Panc1 (cell line): ENCODE measurements around the gene ZNF503. TPM values are rescaled to one million over a fixed set of nuclear protein-coding genes. Genes with fewer than 3 reads are reported as not detected.

Experiments used
- ATAC-seq: fragments of 200-7000 bp; cut with Tn5 transposase; 2 replicates; pipeline ENCODE4 v1.9.1; 2020; ENCODE audit warnings: mild to moderate bottlenecking, moderate library complexity
- BruUV-seq: library from RNA; stranded (reverse); fragments of 400-500 nt; replicated peaks from 2 replicates; lab custom pipeline; 2021; lab: Mats Ljungman, UMichigan
- CTCF ChIA-PET: fragments of 300-600 bp; sonication (Branson Sonifier 250); formaldehyde crosslinking; loops from one replicate; lab custom pipeline; 2022; ENCODE audit warnings: antibody characterized with exemption; lab: Charles Lee
- POLR2A ChIA-PET: fragments of 300-600 bp; sonication (Branson Sonifier 250); formaldehyde crosslinking; loops from one replicate; lab custom pipeline; 2022; ENCODE audit warnings: antibody characterized with exemption; lab: Charles Lee
- DNase-seq: peaks from one replicate; pipeline ENCODE4 v3.0.0-alpha.2; 2010; ENCODE audit warnings: low read depth, low spot score
- H3K27ac ChIP-seq: 2 replicates; pipeline ENCODE4 v1.5.1; 2011; ENCODE audit warnings: mild to moderate bottlenecking, low read length, inconsistent platforms
- H3K27me3 ChIP-seq: fragments of 200-500 bp; sonication (Bioruptor generic); 2 replicates; pipeline ENCODE4 v1.6.0; 2014; ENCODE audit warnings: low read length, inconsistent platforms; ENCODE audit not compliant: control insufficient read depth, insufficient read depth
- H3K36me3 ChIP-seq: fragments of 200-500 bp; sonication (Bioruptor generic); 2 replicates; pipeline ENCODE4 v1.5.1; 2014; ENCODE audit warnings: inconsistent platforms, mild to moderate bottlenecking, low read length, moderate library complexity; ENCODE audit not compliant: control insufficient read depth, insufficient read depth
- H3K4me1 ChIP-seq: 2 replicates; pipeline ENCODE4 v1.5.1; 2011; ENCODE audit warnings: inconsistent platforms, mild to moderate bottlenecking, low read length, moderate library complexity; ENCODE audit not compliant: control insufficient read depth, insufficient read depth
- H3K4me3 ChIP-seq, 2 experiments: 2 replicates each; pipeline ENCODE4 v1.5.1; 2011 to 2012; ENCODE audit warnings: low read depth in 2 of 2, low read length in 2 of 2, mild to moderate bottlenecking in 2 of 2, inconsistent platforms in 1 of 2, moderate library complexity in 1 of 2
- H3K9me3 ChIP-seq: fragments of 200-500 bp; sonication (Bioruptor generic); 2 replicates; pipeline ENCODE4 v1.5.1; 2014; ENCODE audit warnings: low read depth, mild to moderate bottlenecking, inconsistent platforms, low read length, moderate library complexity; ENCODE audit not compliant: control insufficient read depth, insufficient read depth
- CTCF ChIP-seq: fragments of 450-650 bp; IDR thresholded peaks from 2 replicates; pipeline ENCODE4 v1.5.1; 2017; ENCODE audit warnings: mild to moderate bottlenecking
- POLR2AphosphoS5 ChIP-seq: IDR thresholded peaks from 2 replicates; pipeline ENCODE4 v1.6.1; 2012; ENCODE audit warnings: mild to moderate bottlenecking, low read depth, low read length, moderate library complexity
- REST ChIP-seq, 2 experiments: IDR thresholded peaks; 2 replicates each; pipeline ENCODE4 v1.6.1; 2011 to 2012; ENCODE audit warnings: low read depth in 2 of 2, control low read depth in 1 of 2, low read length in 1 of 2, mild to moderate bottlenecking in 1 of 2, moderate library complexity in 1 of 2; ENCODE audit not compliant: insufficient read depth in 1 of 2
- SIN3A ChIP-seq: IDR thresholded peaks from 2 replicates; pipeline ENCODE4 v1.6.1; 2012; ENCODE audit warnings: low read depth, mild to moderate bottlenecking, low read length, moderate library complexity, borderline replicate concordance; ENCODE audit not compliant: insufficient read depth
- TCF7L2 ChIP-seq: IDR thresholded peaks from 2 replicates; pipeline ENCODE4 v1.6.1; 2011; ENCODE audit warnings: mild to moderate bottlenecking, low read depth, low read length, inconsistent platforms
- in situ Hi-C: cut with HindIII; loops from 2 replicates; pipeline ENCODE4 v1.10.0; 2016; ENCODE audit warnings: low sequenced_read_pairs, low pct_unique_long_range_greater_than_20kb
- intact Hi-C: fragments of 100-400 bp; cut with micrococcal nuclease; formaldehyde crosslinking; loops from one replicate; pipeline ENCODE4 v1.10.0; 2022; ENCODE audit not compliant: unreplicated experiment
- total RNA-seq: library from RNA; stranded (reverse); gene quantifications from one replicate; pipeline ENCODE4 v1.2.1, GENCODE V29; 2021; ENCODE audit not compliant: unreplicated experiment

ZNF503 gene
- total RNA-seq, 1 experiment from 2014 or later, result 10.4 TPM

GRCh38 chr10:75388082-75388481, 13.5 kb downstream of the ZNF503 start:
- no peaks in the 10 kb centered on the region for H3K4me1 ChIP-seq
- H3K4me3 ChIP-seq, result no peak overlapping the region
- ChIA-PET POLR2A (no interaction called here), CTCF (no interaction called here)
- in situ Hi-C loops, result no loop called here
- TF ChIP-seq POLR2AphosphoS5 (no peak), TCF7L2 (no peak), REST (IDR thresholded peaks at IDR 0.05; ENCODE audit: insufficient read depth in 1 of 2, low read depth in 2 of 2, low read length in 1 of 2) (no peak), CTCF (no peak), SIN3A (no peak)
- ATAC-seq (no peak), DNase-seq (no peak)
- no peaks in the 10 kb centered on the region for H3K36me3 ChIP-seq
- intact Hi-C loops, result no loop called here
- no TSS peak for BruUV-seq
- H3K9me3 ChIP-seq, result no peaks in the 10 kb centered on the region
- H3K27ac ChIP-seq, result no peak overlapping the region
- H3K27me3 ChIP-seq, result peaks cover 10% of the 10 kb centered on the region

GRCh38 chr10:75386128-75386527, 15.4 kb downstream of the ZNF503 start:
- H3K4me3 ChIP-seq, result no peak overlapping the region
- no peaks in the 10 kb centered on the region for H3K9me3 ChIP-seq
- H3K36me3 ChIP-seq, result no peaks in the 10 kb centered on the region
- no peaks in the 10 kb centered on the region for H3K4me1 ChIP-seq
- TF ChIP-seq POLR2AphosphoS5, result no peak
- no peak for TF ChIP-seq REST (IDR thresholded peaks at IDR 0.05; ENCODE audit: insufficient read depth in 1 of 2, low read depth in 2 of 2, low read length in 1 of 2)
- TF ChIP-seq TCF7L2, result no peak
- TF ChIP-seq SIN3A, result no peak
- TF ChIP-seq CTCF, result no peak
- in situ Hi-C loops (no loop called here), intact Hi-C loops (no loop called here)
- no TSS peak for BruUV-seq
- H3K27me3 ChIP-seq, result no peaks in the 10 kb centered on the region
- ATAC-seq (no peak), DNase-seq (no peak)
- ChIA-PET CTCF (no interaction called here), POLR2A (no interaction called here)
- no peak overlapping the region for H3K27ac ChIP-seq
